ENCODE data around the gene NCOR1. TPM values are rescaled to one million over a fixed set of nuclear protein-coding genes. Genes with fewer than 3 reads are reported as not detected.

NCOR1 gene
- total and polyA plus RNA-seq, 10 of the 15 experiments (the other 5 are each of a cell fraction or from before 2014, with no cell fraction given): 34.5 to 135 (median 82.9) TPM

DNA sequence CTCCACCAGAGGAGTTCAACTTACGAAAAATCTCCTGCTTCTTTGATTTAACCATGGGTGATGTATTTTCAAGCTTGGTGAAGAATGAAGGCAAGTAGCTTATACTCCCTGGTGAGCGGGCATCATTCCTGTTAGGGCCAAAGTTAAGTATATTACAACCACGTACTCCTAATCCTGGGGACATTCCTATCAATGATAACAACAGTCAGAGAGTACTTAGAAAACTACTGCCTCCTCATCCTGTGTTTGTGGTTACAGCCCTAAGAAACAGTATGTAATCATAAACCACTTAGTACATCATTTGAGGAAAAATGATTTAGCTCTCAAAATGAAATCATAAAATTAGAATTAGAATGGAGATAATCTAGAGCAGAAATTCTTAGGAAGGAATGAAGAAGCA lies 168.4 kb downstream of the NCOR1 start:
- in situ Hi-C loops (cut with MboI): no loop called here
- Histone ChIP-seq H3K27ac (ENCODE audit: control insufficient read depth, insufficient read depth) (no peak overlapping the region), H3K4me3 (no peak overlapping the region), H3K4me1 (ENCODE audit: control insufficient read depth, insufficient read depth, low read length) (no peaks in the 10 kb centered on the region), H3K36me3 (ENCODE audit: control insufficient read depth in 2 of 2, insufficient read depth in 2 of 2, low read length in 1 of 2) (peaks cover 10 to 32% of the 10 kb centered on the region in 2 experiments), H4K20me1 (ENCODE audit: control insufficient read depth, insufficient read depth) (no peaks in the 10 kb centered on the region), H3K79me2 (ENCODE audit: control insufficient read depth, insufficient read depth, low read length) (no peaks in the 10 kb centered on the region), H3K4me2 (ENCODE audit: control insufficient read depth, insufficient read depth) (no peak overlapping the region), H2AFZ (ENCODE audit: control insufficient read depth, low read depth, low read length) (no peak overlapping the region), H3K27me3 (replicated peaks in 1 of 2; ENCODE audit: control insufficient read depth in 2 of 2, insufficient read depth in 2 of 2, low read length in 1 of 2) (no peaks in the 10 kb centered on the region), H3K9me3 (replicated peaks; ENCODE audit: control insufficient read depth, insufficient read depth, low read length) (no peaks in the 10 kb centered on the region), H3K9ac (ENCODE audit: control insufficient read depth, insufficient read depth, low read length) (no peak overlapping the region)
- ChIA-PET POLR2A (no interaction called here), RAD21 (ENCODE audit: unreplicated experiment) (interaction anchor here (0.6 kb wide), 1 partner anchor 116 kb away, joined by 3 read pairs; no protein-coding TSS in a partner anchor), SMC1A (ENCODE audit: uncharacterized antibody, unreplicated experiment) (interaction anchor here (0.8 kb wide), 1 partner anchor 12 kb away, joined by 3 read pairs; no protein-coding TSS in a partner anchor), CTCF (no interaction called here)
- intact Hi-C loops (cut with micrococcal nuclease; ENCODE audit: unreplicated experiment): no loop called here
- no peak for TF ChIP-seq TCF3 (IDR thresholded peaks at IDR 0.05; ENCODE audit: borderline replicate concordance, insufficient read depth, low read depth, low read length)
- no peak for TF ChIP-seq SMAD5 (IDR thresholded peaks at IDR 0.05; ENCODE audit: low read depth)
- TF ChIP-seq, protein P1, sequence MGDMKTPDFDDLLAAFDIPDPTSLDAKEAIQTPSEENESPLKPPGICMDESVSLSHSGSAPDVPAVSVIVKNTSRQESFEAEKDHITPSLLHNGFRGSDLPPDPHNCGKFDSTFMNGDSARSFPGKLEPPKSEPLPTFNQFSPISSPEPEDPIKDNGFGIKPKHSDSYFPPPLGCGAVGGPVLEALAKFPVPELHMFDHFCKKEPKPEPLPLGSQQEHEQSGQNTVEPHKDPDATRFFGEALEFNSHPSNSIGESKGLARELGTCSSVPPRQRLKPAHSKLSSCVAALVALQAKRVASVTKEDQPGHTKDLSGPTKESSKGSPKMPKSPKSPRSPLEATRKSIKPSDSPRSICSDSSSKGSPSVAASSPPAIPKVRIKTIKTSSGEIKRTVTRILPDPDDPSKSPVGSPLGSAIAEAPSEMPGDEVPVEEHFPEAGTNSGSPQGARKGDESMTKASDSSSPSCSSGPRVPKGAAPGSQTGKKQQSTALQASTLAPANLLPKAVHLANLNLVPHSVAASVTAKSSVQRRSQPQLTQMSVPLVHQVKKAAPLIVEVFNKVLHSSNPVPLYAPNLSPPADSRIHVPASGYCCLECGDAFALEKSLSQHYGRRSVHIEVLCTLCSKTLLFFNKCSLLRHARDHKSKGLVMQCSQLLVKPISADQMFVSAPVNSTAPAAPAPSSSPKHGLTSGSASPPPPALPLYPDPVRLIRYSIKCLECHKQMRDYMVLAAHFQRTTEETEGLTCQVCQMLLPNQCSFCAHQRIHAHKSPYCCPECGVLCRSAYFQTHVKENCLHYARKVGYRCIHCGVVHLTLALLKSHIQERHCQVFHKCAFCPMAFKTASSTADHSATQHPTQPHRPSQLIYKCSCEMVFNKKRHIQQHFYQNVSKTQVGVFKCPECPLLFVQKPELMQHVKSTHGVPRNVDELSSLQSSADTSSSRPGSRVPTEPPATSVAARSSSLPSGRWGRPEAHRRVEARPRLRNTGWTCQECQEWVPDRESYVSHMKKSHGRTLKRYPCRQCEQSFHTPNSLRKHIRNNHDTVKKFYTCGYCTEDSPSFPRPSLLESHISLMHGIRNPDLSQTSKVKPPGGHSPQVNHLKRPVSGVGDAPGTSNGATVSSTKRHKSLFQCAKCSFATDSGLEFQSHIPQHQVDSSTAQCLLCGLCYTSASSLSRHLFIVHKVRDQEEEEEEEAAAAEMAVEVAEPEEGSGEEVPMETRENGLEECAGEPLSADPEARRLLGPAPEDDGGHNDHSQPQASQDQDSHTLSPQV (IDR thresholded peaks at IDR 0.05): no peak
- TF ChIP-seq SMARCA5 (IDR thresholded peaks at IDR 0.05): no peak
- no peak for TF ChIP-seq IKZF1 (conservative IDR thresholded peaks at IDR 0.05)
- TF ChIP-seq, protein P2, sequence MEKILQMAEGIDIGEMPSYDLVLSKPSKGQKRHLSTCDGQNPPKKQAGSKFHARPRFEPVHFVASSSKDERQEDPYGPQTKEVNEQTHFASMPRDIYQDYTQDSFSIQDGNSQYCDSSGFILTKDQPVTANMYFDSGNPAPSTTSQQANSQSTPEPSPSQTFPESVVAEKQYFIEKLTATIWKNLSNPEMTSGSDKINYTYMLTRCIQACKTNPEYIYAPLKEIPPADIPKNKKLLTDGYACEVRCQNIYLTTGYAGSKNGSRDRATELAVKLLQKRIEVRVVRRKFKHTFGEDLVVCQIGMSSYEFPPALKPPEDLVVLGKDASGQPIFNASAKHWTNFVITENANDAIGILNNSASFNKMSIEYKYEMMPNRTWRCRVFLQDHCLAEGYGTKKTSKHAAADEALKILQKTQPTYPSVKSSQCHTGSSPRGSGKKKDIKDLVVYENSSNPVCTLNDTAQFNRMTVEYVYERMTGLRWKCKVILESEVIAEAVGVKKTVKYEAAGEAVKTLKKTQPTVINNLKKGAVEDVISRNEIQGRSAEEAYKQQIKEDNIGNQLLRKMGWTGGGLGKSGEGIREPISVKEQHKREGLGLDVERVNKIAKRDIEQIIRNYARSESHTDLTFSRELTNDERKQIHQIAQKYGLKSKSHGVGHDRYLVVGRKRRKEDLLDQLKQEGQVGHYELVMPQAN (conservative IDR thresholded peaks at IDR 0.05): no peak
- TF ChIP-seq, protein P3, sequence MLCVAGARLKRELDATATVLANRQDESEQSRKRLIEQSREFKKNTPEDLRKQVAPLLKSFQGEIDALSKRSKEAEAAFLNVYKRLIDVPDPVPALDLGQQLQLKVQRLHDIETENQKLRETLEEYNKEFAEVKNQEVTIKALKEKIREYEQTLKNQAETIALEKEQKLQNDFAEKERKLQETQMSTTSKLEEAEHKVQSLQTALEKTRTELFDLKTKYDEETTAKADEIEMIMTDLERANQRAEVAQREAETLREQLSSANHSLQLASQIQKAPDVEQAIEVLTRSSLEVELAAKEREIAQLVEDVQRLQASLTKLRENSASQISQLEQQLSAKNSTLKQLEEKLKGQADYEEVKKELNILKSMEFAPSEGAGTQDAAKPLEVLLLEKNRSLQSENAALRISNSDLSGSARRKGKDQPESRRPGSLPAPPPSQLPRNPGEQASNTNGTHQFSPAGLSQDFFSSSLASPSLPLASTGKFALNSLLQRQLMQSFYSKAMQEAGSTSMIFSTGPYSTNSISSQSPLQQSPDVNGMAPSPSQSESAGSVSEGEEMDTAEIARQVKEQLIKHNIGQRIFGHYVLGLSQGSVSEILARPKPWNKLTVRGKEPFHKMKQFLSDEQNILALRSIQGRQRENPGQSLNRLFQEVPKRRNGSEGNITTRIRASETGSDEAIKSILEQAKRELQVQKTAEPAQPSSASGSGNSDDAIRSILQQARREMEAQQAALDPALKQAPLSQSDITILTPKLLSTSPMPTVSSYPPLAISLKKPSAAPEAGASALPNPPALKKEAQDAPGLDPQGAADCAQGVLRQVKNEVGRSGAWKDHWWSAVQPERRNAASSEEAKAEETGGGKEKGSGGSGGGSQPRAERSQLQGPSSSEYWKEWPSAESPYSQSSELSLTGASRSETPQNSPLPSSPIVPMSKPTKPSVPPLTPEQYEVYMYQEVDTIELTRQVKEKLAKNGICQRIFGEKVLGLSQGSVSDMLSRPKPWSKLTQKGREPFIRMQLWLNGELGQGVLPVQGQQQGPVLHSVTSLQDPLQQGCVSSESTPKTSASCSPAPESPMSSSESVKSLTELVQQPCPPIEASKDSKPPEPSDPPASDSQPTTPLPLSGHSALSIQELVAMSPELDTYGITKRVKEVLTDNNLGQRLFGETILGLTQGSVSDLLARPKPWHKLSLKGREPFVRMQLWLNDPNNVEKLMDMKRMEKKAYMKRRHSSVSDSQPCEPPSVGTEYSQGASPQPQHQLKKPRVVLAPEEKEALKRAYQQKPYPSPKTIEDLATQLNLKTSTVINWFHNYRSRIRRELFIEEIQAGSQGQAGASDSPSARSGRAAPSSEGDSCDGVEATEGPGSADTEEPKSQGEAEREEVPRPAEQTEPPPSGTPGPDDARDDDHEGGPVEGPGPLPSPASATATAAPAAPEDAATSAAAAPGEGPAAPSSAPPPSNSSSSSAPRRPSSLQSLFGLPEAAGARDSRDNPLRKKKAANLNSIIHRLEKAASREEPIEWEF (IDR thresholded peaks at IDR 0.05; ENCODE audit: insufficient replicate concordance, low read depth, low read length): no peak
- WGBS (ENCODE audit: insufficient coverage, insufficient replicate concordance, low lambda C conversion rate, missing lambda C conversion rate): 100% methylated on average over 3 of the region's 3 CpGs
- FAIRE-seq (no peak), DNase-seq (ENCODE audit: low read depth, low spot score) (no peak), ATAC-seq (no peak)
- no TSS peak for BruUV-seq (replicated peaks)

Data from GM12878 (cell line).